GM18511 (cell line): ENCODE results near the gene YAE1.

Experiments
- ATAC-seq: cut with Tn5 transposase; IDR thresholded peaks from one replicate; pipeline ENCODE4 v1.9.1; 2021; ENCODE audit warnings: mild to moderate bottlenecking, moderate library complexity; ENCODE audit not compliant: unreplicated experiment

Gene YAE1

DNA sequence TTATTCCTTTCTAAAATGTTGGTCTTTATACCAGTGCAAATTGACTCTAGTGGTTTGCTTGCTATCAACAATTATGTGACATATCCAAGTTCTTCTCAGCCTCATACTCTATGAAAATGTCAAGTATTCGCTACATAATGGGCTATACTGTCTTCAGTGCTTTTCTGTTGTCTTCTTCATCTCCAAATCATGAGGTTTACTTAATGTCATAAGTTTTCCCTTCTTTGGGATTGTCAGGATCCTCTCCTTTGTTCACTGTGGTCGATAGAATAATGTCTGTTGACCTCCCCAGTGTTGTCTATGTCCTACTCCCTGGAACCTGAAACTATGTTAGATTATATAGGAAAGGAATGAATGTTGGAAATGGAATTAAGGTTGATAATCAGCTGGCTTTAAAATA lies 40.7 kb downstream of the YAE1 start:
- no peak for ATAC-seq

DNA sequence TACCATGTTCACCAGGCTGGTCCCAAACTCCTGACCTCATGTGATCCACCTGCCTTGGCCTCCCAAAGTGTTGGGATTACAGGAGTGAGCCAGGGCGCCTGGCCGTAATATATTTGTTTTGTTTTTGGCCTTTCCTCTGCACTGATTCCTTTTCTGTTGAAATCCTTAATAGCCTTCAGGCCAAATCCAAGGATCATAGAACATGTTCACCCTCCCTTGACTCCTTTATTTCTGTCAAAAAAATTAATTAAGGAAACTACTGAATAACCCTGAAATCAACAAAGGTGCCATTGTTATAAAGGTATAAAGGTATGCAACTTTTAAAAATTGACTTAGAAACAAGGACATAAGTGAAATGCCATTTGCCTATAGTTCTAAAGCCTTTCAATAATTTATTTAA lies 41.7 kb downstream of the YAE1 start:
- no peak for ATAC-seq

DNA sequence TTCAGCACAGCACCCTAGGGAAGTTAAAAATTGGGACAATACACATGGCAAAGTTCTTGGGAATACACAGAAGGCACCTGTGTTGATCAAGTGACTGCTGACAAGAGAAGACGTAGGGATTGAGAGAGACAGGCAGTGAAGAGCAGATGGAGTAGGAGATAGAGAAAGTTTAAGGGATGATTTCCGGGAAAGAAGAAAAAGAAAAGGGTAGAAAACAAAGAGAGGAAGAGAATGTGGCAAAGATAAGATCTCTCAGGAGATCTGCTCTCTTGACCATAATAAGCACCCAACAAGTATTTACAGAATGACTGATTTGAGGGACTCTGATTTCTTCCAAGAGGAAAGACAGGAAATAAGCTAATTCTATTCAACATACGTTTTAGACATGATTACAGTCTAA lies 42.1 kb downstream of the YAE1 start:
- no peak for ATAC-seq

DNA sequence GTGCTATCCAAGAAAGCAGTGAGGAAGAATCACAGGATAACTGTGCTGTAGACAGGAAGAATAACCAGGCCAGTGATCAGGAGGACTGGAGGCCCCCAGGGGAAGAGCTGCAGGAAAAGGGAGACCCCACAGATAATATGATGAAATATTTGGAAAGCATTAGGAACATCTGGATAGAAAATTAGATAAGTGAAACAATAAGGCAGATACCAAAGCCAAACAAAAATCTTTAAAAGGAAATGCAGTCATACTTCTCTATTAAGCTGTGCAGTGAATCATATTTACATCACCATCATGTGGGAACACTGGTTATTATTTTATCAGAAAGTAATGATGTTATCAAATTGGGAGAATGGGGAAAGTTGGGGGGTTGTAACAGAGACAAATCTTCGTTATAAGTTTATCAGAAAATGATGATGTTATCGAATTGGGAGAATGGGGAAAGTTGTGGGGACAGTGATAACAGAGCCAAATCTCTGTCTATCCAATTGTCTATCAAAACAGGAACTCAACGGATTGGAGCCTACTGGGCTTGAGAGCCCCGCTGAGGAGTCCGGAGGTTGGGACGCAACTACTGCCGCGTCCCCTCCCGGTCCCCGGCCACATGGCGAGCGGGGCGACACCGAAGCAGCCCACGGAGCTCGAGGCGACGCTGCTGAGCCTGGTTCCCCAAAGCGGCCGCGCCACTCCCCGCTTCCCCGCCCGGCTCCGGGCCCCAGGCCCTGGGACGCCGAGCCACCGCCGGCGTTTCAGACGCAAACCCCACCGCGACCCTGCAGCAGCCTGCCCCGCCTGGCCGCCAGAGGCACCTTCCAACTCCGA lies 43.1 kb downstream of the YAE1 start:
- ATAC-seq = no peak

DNA sequence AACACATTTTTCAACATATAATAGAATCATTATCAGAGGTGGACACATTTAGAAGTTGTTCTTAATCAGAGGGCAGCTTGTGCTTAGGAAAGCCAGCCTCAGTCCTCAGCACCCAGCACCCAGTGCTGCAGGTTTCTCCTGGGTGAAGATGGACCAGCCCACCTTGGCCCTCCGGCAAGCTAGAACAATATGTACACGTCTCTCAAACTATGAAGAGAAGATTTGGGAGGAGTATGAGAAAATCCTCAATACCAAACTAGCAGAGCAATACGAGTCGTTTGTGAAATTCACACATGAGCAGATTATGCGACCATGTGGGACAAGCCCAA lies 43.7 kb downstream of the YAE1 start:
- ATAC-seq = no peak

DNA sequence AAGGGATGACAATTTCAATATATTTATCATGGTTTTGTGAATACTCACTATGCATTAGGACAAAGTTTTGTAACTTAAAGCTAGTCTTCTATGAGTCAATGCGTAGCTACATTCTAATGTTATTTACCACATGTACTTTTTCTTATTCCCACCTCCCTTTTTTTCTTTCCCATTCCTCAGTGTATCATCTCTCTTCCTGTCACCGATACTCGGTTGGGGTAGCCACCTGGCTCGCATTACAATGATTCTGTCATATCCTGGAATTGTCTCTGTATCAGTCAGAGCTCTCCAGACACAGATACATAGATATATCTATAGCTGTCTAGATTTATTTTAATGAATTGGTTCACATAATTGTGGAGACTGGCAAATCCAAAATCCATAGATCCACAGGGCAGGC lies 47.4 kb downstream of the YAE1 start:
- ATAC-seq = no peak

DNA sequence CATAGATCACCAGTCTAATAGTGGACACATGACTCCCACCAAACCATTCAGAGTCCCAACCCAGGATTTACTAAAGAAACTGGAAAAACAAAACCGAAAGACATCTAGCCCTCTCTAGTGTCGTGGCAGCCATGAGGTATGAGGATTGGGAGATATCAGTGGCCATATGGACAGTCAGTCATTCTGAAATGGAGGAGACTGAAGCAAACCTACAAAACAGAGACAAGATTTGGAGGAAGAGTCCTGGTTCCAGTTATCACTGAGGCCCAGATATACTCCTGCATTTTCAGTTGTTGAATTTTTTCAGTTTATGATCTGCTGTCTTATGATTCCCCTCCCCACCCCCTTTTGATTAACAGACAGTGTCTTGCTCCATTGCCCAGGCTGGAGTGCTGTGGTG lies 48.1 kb downstream of the YAE1 start:
- no peak for ATAC-seq

DNA sequence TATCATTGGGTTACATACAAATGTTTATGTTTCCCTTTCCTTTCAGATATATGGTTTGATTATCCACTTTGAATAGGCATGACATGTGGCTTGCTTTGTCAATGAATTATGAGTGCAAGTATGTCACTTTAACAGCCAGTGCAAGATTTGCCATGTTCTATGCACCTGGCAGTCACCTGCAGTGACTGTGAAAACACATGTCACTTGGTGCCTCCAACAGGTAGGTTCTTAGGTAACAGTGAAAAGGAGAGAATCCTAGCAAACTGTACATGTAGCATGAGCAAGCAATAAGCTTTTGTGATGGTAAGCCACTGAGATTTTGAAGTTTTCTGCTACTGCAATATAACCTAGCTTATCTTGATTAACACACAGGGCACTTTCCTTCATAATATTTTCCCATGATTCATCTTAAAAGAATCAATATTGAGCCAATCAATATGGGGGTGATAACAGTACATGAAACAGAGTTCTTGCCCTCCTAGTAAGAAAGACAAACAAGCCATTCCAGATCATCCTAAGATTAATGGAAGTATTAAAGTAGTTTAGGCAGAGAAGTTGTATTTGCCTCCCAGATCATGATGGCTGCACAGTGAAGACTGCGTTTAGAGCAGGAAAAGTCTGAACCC lies 49.3 kb downstream of the YAE1 start:
- ATAC-seq = no peak

DNA sequence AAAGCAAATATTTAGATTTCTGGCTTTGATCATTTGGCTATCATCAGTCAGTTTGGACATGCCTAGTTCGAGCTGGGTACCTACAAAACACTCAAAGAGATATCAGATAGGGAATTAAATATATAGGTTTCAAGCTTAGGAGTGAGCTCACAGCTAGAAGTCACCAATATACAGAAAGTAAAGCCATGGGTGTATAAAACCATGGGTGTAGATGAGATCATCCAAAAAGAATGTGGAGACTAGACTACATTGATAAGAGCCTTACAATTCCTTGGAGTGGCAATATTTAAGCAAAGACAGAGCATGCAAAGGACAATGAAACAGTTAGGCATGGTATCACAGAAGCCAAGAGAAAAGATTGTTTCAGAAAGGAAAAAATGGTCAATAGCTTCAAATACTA lies 49.9 kb downstream of the YAE1 start:
- no peak for ATAC-seq

DNA sequence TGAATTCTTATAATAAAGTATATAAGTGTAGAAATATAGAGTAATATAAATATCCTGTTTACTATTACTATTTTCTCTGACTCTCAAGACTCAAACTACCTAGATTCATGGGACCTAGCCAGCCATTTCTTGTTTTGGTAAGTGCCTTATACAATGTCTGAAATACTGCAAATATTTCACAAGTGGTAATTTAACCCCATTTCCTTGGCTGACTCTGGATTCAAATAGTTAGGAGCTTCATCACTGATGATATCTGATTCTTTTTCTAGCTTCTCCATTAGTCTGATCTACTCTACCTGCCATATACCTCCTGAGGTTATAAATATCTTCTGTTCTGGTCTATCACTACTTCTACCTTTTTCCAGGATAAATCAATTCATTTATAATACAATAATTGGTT lies 50.8 kb downstream of the YAE1 start:
- ATAC-seq = no peak

DNA sequence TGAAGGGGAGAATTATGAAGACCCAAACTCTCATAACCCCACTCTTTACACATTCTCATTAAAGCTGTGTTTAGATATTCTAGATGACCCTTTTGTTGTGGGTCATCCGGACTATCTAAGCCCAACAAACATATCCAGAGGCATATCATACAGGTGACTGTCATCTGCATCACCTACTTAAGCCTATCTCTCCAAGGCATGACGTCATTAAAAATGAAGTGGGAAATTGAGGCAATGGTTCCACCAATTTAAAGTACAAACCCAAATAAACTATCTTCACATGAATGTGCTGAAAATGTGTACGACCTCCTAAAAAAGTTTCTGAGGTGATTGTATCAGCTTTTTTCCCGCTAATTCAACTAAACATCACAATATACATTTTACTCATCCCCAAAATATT lies 52.7 kb downstream of the YAE1 start:
- no peak for ATAC-seq

DNA sequence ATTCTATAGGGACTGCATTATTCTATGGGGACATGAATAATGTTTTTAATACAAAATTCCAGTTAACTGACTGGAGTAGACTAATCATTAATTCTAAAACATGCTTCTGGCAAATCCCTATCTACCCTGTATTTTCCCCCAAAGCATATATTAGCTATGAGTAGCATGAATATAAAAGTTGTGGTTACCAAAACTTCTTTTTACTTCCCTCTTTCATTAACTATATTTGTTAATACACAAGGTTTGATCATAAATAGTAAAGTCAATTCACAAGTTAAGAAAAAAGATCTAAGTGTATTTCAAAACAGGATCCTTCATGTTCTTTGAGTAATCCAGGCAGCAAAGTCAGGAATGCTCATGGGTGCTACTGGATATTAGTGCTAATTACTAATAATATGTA lies 54.3 kb downstream of the YAE1 start:
- no peak for ATAC-seq

DNA sequence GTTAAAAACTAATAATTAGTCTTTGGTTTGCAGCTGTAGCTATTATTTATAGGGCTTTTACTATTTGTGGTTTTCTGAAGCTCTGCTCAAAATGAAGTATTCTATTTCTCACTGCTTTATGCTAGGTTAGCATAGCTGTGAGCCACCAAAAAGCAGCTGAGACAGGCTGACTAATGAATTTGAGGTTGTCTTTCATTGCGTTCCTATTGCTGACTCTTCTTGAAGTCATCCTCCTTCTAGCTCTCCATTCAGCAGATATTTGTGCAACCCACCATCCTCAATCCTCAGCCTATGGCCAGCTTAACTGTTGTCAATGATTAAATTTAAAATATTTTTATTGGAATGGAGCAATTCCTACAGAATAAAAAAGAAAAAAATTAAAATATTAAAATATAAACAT lies 55.1 kb downstream of the YAE1 start:
- no peak for ATAC-seq

DNA sequence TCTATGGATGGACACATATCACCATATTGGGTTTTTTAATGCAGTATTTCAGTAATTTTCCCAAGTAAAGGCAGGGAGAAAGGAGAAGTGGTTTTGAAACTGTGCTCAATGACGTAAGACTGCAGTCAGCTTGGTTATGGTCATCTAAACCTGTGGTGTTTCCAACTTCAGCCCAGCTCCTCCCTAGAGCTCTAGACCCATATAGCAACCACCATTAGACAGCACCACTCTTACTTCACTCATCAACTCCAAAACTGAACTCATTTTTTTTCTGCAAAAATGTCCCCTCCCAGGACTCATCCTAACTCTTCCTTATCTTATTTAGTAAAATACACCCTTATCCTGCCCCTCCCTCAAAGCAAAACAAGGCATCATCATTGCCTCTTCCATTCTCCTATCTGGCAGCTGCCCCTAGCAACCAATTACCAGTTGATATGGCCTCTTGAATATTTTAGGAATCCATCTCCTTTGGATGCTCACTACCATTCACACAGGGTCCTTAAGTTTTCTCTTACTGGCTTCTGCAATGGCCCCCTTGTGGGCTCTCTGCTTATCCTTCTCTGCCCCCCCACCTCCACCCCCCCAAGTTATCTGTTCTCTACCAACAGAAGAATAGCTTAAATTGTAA lies 55.7 kb downstream of the YAE1 start:
- no peak for ATAC-seq
